HUES64 (cell line): Measurements from ENCODE around the gene PLCB1.

ENCODE experiments used
- H3K27ac ChIP-seq: 2 replicates; pipeline ENCODE4 v1.7.0; 2013; ENCODE audit warnings: low read depth, low read length, inconsistent platforms
- H3K27me3 ChIP-seq: 2 replicates; pipeline ENCODE4 v1.6.1; 2013; ENCODE audit warnings: mild to moderate bottlenecking, low read length; ENCODE audit not compliant: insufficient read depth
- H3K36me3 ChIP-seq: 2 replicates; pipeline ENCODE4 v1.6.1; 2013; ENCODE audit warnings: mild to moderate bottlenecking, low read length; ENCODE audit not compliant: insufficient read depth
- H3K4me1 ChIP-seq: 2 replicates; pipeline ENCODE4 v1.6.1; 2013; ENCODE audit warnings: mild to moderate bottlenecking, low read length, moderate library complexity; ENCODE audit not compliant: insufficient read depth
- H3K4me3 ChIP-seq: 2 replicates; pipeline ENCODE4 v1.5.1; 2013; ENCODE audit warnings: mild to moderate bottlenecking, low read length, moderate library complexity
- H3K9ac ChIP-seq: 2 replicates; pipeline ENCODE4 v1.6.1; 2013; ENCODE audit warnings: mild to moderate bottlenecking, low read depth, low read length
- H3K9me3 ChIP-seq: 2 replicates; pipeline ENCODE4 v1.6.1; 2013; ENCODE audit warnings: low read depth, low read length; ENCODE audit not compliant: insufficient read depth
- whole genome bisulfite sequencing: fragments of 150-250, 120-280 bp; methylation state at CpG from one replicate; pipeline ENCODE4 v1.1.7; 2013; ENCODE audit warnings: missing lambda C conversion rate; 5-methylcytosine and 5-hydroxymethylcytosine counted together

PLCB1 gene

GRCh38 chr20:8670207-8670892, 538.3 kb downstream of the PLCB1 start:
- no peak overlapping the region for H3K27ac ChIP-seq
- 93% methylated on average over 3 of the region's 4 CpGs for WGBS
- H3K36me3 ChIP-seq = no peaks in the 10 kb centered on the region

DNA sequence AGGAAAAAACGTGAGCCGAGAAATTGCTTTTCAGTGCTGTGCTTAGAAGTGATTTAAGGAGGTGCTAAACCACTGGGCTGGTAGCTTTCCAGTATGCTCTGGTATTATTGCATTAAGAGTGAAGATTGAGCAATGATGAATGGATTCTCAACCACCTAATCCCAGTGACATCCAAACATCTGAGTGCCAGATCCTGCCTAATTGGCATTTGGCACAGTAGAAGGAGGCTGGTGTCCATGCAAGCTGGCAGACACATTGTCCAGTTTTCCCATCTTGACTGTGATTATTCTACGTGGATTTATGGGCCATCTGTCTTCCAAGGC, 538.8 kb downstream of the PLCB1 start:
- no peaks in the 10 kb centered on the region for H3K36me3 ChIP-seq
- no peak overlapping the region for H3K4me3 ChIP-seq
- peaks cover 6% of the 10 kb centered on the region; the same call in 1 of the 2 replicates for H3K4me1 ChIP-seq
- no peak overlapping the region for H3K27ac ChIP-seq
- H3K27me3 ChIP-seq = no peaks in the 10 kb centered on the region
- no peak overlapping the region for H3K9ac ChIP-seq
- H3K9me3 ChIP-seq = no peaks in the 10 kb centered on the region
- 86% methylated on average over 3 of the region's 3 CpGs for WGBS

More at GRCh38 chr20:8670207-8670892, 538.3 kb downstream of the PLCB1 start:
- Histone ChIP-seq H3K9ac (no peak overlapping the region), H3K9me3 (no peaks in the 10 kb centered on the region), H3K4me3 (no peak overlapping the region), H3K27me3 (no peaks in the 10 kb centered on the region), H3K4me1 (peaks cover 6% of the 10 kb centered on the region; the same call in 1 of the 2 replicates)

DNA sequence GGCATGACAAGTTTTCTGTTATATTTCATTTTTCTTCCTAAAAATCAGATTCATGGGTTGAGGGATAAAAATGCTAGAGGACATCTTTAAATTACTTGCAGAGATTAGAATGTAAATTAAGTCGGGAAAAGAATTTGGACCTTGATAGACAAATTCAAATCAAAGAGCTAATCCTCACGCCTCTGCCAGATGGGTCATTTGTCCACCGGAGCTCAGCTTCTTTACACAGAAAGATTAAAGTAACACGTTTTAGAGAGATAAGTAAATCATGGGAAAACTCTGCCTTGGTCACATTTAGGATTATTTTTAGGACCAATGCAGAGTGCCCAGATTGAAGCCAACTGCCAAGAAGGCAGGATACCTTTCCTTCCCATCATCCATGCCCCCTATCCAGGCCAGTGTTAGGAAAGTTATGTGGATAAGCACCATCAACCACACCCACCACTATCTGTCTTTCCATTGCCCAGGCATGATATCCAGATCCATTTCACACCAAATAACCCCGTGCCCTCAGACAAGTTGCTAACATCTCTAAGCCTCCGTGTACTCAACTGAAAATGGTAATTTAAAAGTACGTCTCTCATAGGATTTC, 539.4 kb downstream of the PLCB1 start:
- Histone ChIP-seq H3K4me3 (no peak overlapping the region), H3K9ac (no peak overlapping the region), H3K27me3 (no peaks in the 10 kb centered on the region), H3K4me1 (peaks cover 6% of the 10 kb centered on the region; the same call in 1 of the 2 replicates), H3K36me3 (no peaks in the 10 kb centered on the region), H3K9me3 (no peaks in the 10 kb centered on the region), H3K27ac (no peak overlapping the region)
- WGBS = 93% methylated on average over 6 of the region's 7 CpGs

GRCh38 chr20:8673116-8673515, 541.0 kb downstream of the PLCB1 start:
- 94% methylated on average over 2 of the region's 2 CpGs for WGBS
- H3K9me3 ChIP-seq = no peaks in the 10 kb centered on the region
- H3K4me3 ChIP-seq = no peak overlapping the region
- H3K27me3 ChIP-seq = no peaks in the 10 kb centered on the region
- H3K9ac ChIP-seq = no peak overlapping the region
- no peaks in the 10 kb centered on the region for H3K36me3 ChIP-seq
- peaks cover 6% of the 10 kb centered on the region; the same call in 1 of the 2 replicates for H3K4me1 ChIP-seq
- no peak overlapping the region for H3K27ac ChIP-seq

DNA sequence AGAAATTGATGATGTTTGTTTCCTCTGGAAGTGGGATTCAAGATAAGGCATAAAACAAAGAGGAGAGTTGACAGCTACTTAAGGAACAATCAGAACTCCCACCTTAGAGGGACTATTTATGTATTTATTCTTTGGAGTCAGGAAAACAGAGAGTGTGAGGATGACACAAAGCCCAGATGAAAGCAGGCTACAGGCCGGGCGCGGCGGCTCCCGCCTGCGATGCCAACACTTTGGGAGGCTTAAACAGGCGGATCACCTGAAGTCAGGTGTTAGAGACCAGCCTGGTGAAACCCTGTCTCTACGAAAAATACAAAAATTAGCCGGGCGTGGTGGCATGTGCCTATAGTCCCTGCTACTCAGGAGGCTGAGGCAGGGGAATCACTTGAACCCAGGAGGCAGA, 543.8 kb downstream of the PLCB1 start:
- no peaks in the 10 kb centered on the region for H3K27me3 ChIP-seq
- no peak overlapping the region for H3K27ac ChIP-seq
- WGBS = 98% methylated on average over 10 of the region's 10 CpGs
- peaks cover 6% of the 10 kb centered on the region; the same call in 1 of the 2 replicates for H3K4me1 ChIP-seq
- no peaks in the 10 kb centered on the region for H3K9me3 ChIP-seq
- H3K36me3 ChIP-seq = no peaks in the 10 kb centered on the region
- no peak overlapping the region for H3K4me3 ChIP-seq
- no peak overlapping the region for H3K9ac ChIP-seq

DNA sequence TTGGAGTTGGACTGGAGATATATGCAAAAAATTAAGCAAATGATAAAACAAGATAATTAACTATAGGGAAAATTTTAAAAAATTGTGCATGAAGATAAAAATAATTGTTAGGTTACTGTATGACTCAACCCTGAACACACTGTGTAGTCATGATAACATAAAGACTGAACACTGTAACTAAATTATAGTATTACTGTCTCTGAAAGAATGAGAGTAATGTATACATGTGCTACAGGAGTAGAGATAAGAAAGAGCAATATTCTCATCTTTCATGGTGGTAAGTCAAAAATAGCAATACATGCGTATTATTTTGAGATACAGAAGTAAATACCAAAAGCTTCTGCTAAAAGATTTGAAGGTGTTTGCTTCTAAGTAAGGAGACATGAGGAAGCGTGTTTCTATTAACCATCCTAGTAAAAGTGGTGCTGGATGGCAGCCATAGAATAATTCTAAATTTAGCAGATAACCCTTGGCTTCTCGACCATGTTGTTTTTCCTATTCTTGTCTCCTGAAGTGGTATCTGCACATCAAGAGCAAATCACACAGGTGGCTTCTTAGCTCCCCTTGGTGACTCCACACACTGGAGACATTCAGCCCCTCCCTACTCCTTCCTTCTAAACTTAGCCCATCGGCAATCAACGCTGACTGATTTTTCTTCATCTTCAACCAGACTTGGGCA, 546.2 kb downstream of the PLCB1 start:
- H3K27ac ChIP-seq = no peak overlapping the region

GRCh38 chr20:8689337-8689736, 557.3 kb downstream of the PLCB1 start:
- no peaks in the 10 kb centered on the region; the same call in 1 of the 2 replicates for H3K36me3 ChIP-seq
- no peak overlapping the region for H3K9ac ChIP-seq
- H3K4me1 ChIP-seq = no peaks in the 10 kb centered on the region
- H3K27ac ChIP-seq = no peak overlapping the region
- WGBS = 92% methylated on average over 1 of the region's 1 CpG
- no peaks in the 10 kb centered on the region for H3K27me3 ChIP-seq
- no peak overlapping the region for H3K4me3 ChIP-seq
- peaks cover 7% of the 10 kb centered on the region; the same call in 1 of the 2 replicates for H3K9me3 ChIP-seq

More for the DNA sequence above, 546.2 kb downstream of the PLCB1 start:
- no peaks in the 10 kb centered on the region for H3K27me3 ChIP-seq
- WGBS = 98% methylated on average over 5 of the region's 5 CpGs
- no peaks in the 10 kb centered on the region for H3K4me1 ChIP-seq
- no peaks in the 10 kb centered on the region for H3K9me3 ChIP-seq
- no peak overlapping the region for H3K4me3 ChIP-seq
- H3K36me3 ChIP-seq = no peaks in the 10 kb centered on the region
- no peak overlapping the region for H3K9ac ChIP-seq

DNA sequence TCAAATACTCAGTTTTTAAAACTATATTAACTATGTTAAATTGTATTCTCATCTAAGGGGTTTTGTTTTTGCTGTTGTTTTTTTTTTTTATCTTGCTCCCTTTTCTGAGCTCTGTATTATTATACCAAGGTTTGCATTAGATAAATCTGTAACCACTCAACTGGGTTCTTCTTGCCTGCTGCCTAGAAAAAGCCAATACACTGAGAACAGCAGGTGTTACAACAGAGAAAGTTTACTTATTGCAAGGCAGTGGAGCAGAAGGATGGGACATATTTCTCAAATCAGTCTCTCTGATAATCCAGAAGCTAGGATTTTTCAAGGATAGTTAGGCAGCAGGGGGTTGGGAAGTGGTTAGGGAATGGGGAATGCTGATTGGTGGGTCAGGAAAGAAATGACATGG, 558.0 kb downstream of the PLCB1 start:
- Histone ChIP-seq H3K27ac (no peak overlapping the region), H3K27me3 (no peaks in the 10 kb centered on the region), H3K9me3 (peaks cover 7% of the 10 kb centered on the region; the same call in 1 of the 2 replicates), H3K9ac (no peak overlapping the region), H3K36me3 (no peaks in the 10 kb centered on the region; the same call in 1 of the 2 replicates), H3K4me3 (no peak overlapping the region), H3K4me1 (no peaks in the 10 kb centered on the region)

GRCh38 chr20:8693709-8694108, 561.6 kb downstream of the PLCB1 start:
- Histone ChIP-seq H3K4me1 (no peaks in the 10 kb centered on the region), H3K27ac (no peak overlapping the region), H3K9me3 (peaks cover 7% of the 10 kb centered on the region; the same call in 1 of the 2 replicates), H3K27me3 (no peaks in the 10 kb centered on the region), H3K4me3 (no peak overlapping the region), H3K36me3 (no peaks in the 10 kb centered on the region), H3K9ac (no peak overlapping the region)
- WGBS = no CpG with 5 or more reads among the region's 2 CpGs

GRCh38 chr20:8700756-8701155, 568.7 kb downstream of the PLCB1 start:
- no peak overlapping the region for H3K9ac ChIP-seq
- no peaks in the 10 kb centered on the region for H3K36me3 ChIP-seq
- H3K27me3 ChIP-seq = no peaks in the 10 kb centered on the region
- H3K27ac ChIP-seq = no peak overlapping the region
- 0 out of 2 replicates have a peak, but pooled peaks cover 4% of the 10 kb centered on the region for H3K9me3 ChIP-seq
- WGBS = 82% methylated on average over 2 of the region's 2 CpGs
- H3K4me1 ChIP-seq = no peaks in the 10 kb centered on the region
- no peak overlapping the region for H3K4me3 ChIP-seq

DNA sequence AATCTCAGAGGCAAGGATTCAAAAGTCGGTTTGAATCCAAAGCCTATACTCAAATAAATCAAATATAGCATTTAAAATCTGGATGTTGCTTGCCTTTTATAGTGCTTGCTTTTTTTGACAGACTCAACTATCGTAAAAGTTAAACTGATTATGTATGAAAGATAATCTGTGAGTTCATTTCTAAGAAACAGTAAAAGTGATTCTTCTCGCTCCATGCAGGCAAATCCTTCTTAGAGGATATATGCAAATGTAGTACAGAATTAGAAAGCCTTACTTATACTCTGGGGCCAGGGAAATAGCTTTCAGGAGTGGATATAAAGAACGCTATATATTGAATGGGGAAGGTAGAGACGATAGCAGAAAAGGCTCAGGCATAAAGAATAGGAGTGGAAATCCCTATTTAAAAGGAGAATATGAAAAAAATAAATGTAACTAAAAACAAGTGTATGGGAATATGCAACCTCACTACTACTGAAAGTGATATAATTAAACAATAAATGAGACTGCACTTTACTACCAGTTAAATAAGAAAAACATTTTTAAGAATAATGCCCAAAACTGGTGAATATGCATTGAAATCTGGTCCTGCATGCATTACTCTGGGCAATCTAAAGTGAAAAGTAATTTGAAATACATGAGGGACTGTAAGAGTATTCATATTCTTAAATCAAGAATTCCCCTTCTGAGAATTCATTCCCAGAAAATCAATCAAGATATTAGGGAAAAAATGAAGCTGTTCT, 575.1 kb downstream of the PLCB1 start:
- H3K4me1 ChIP-seq = no peaks in the 10 kb centered on the region
- 0 out of 2 replicates have a peak, but pooled peaks cover 4% of the 10 kb centered on the region for H3K9me3 ChIP-seq
- 96% methylated on average over 5 of the region's 5 CpGs for WGBS
- H3K27me3 ChIP-seq = no peaks in the 10 kb centered on the region
- H3K4me3 ChIP-seq = no peak overlapping the region
- no peak overlapping the region for H3K9ac ChIP-seq
- H3K27ac ChIP-seq = no peak overlapping the region
- H3K36me3 ChIP-seq = no peaks in the 10 kb centered on the region
